PC-9 (cell line): ENCODE data around the gene RAB37. TPM values are rescaled to one million over a fixed set of nuclear protein-coding genes. Genes with fewer than 3 reads are reported as not detected.

Source experiments
- BruUV-seq: library from RNA; stranded (reverse); fragments of 400-500 nt; replicated peaks from 2 replicates; lab custom pipeline; 2021; lab: Mats Ljungman, UMichigan
- CTCF ChIA-PET: fragments of 300-600 bp; sonication (Branson Sonifier 250); formaldehyde crosslinking; loops from one replicate; lab custom pipeline; 2022; ENCODE audit warnings: antibody characterized with exemption; lab: Charles Lee
- POLR2A ChIA-PET: fragments of 300-600 bp; sonication (Branson Sonifier 250); formaldehyde crosslinking; loops from one replicate; lab custom pipeline; 2022; ENCODE audit warnings: antibody characterized with exemption; ENCODE audit not compliant: unreplicated experiment; lab: Charles Lee
- DNase-seq, 2 experiments: peaks; one replicate each; pipeline versions ENCODE4 v3.0.0 to v3.0.0-alpha.2; 2015 to 2022; ENCODE audit warnings: mixed read lengths in 1 of 2
- H2AFZ ChIP-seq: fragments of 200-600 bp; sonication (generic); 2 replicates; pipeline ENCODE4 v1.8.1; 2017; ENCODE audit warnings: antibody characterized with exemption
- H3F3A ChIP-seq: fragments of 200-600 bp; sonication (generic); 2 replicates; pipeline ENCODE4 v1.8.1; 2017; ENCODE audit warnings: antibody characterized with exemption, mild to moderate bottlenecking, low read depth; ENCODE audit not compliant: insufficient read depth
- H3K27ac ChIP-seq: fragments of 200-600 bp; sonication (generic); 2 replicates; pipeline ENCODE4 v1.6.1; 2016; ENCODE audit warnings: mixed run types
- H3K27me3 ChIP-seq: fragments of 200-600 bp; sonication (generic); 2 replicates; pipeline ENCODE4 v1.6.1; 2016; ENCODE audit warnings: low read depth, mixed run types; ENCODE audit not compliant: insufficient read depth
- H3K36me3 ChIP-seq: fragments of 200-600 bp; sonication (generic); 2 replicates; pipeline ENCODE4 v1.6.1; 2016; ENCODE audit warnings: low read depth, mixed run types
- H3K4me1 ChIP-seq: fragments of 200-600 bp; sonication (generic); replicated peaks from 2 replicates; pipeline ENCODE4 v1.6.1; 2016; ENCODE audit warnings: mixed run types; ENCODE audit not compliant: insufficient read depth
- H3K4me2 ChIP-seq: fragments of 200-600 bp; sonication (generic); 2 replicates; pipeline ENCODE4 v1.6.1; 2017; ENCODE audit warnings: mixed run types
- H3K4me3 ChIP-seq: fragments of 200-600 bp; sonication (generic); 2 replicates; pipeline ENCODE4 v1.6.1; 2016; ENCODE audit warnings: mixed run types
- H3K79me2 ChIP-seq: fragments of 200-600 bp; sonication (generic); 2 replicates; pipeline ENCODE4 v1.6.1; 2017; ENCODE audit warnings: low read depth, mixed run types
- H3K9me2 ChIP-seq: fragments of 200-600 bp; sonication (generic); 2 replicates; pipeline ENCODE4 v1.8.1; 2017; ENCODE audit warnings: mild to moderate bottlenecking; ENCODE audit not compliant: insufficient read depth
- H3K9me3 ChIP-seq: fragments of 200-600 bp; sonication (generic); 2 replicates; pipeline ENCODE4 v1.8.1; 2016; ENCODE audit warnings: low read depth; ENCODE audit not compliant: insufficient read depth
- H4K20me1 ChIP-seq: fragments of 200-600 bp; sonication (generic); 2 replicates; pipeline ENCODE4 v1.8.1; 2017; ENCODE audit not compliant: insufficient read depth
- CTCF ChIP-seq: fragments of 200-600 bp; sonication (generic); conservative IDR thresholded peaks from 2 replicates; pipeline ENCODE4 v1.6.1; 2017; ENCODE audit warnings: mixed run types, antibody characterized with exemption, mild to moderate bottlenecking, moderate library complexity
- EZH2 ChIP-seq: fragments of 200-600 bp; sonication (generic); IDR thresholded peaks from 2 replicates; pipeline ENCODE4 v1.8.0; 2017; ENCODE audit warnings: antibody characterized with exemption, low read depth
- intact Hi-C: fragments of 100-400 bp; cut with micrococcal nuclease; formaldehyde crosslinking; loops from one replicate; pipeline ENCODE4 v1.10.0; 2022; ENCODE audit not compliant: unreplicated experiment
- total RNA-seq: library from RNA; stranded (reverse); gene quantifications from 2 replicates; pipeline ENCODE4 v1.2.3, GENCODE V29; 2021

RAB37 gene
- total RNA-seq, 1 experiment from 2014 or later, result not detected

GRCh38 chr17:74711058-74711824, 25.8 kb upstream of the RAB37 start:
- Histone ChIP-seq H3K27me3 (peaks cover 24% of the 10 kb centered on the region), H2AFZ (no peak overlapping the region), H3K27ac (no peak overlapping the region), H3K36me3 (no peaks in the 10 kb centered on the region), H3K4me2 (no peak overlapping the region), H3K9me3 (no peaks in the 10 kb centered on the region), H4K20me1 (no peaks in the 10 kb centered on the region), H3F3A (peaks cover 5% of the 10 kb centered on the region; the same call in 1 of the 2 replicates), H3K4me3 (no peak overlapping the region), H3K9me2 (no peaks in the 10 kb centered on the region), H3K79me2 (no peaks in the 10 kb centered on the region), H3K4me1 (peaks cover 27% of the 10 kb centered on the region)
- intact Hi-C loops, result no loop called here
- ChIA-PET CTCF (no interaction called here), POLR2A (no interaction called here)
- no TSS peak for BruUV-seq
- TF ChIP-seq CTCF (no peak), EZH2 (no peak)
- peak in 1 of 2 experiments; percentile 38 for DNase-seq

- H3F3A ChIP-seq, result peaks cover 5% of the 10 kb centered on the region; the same call in 1 of the 2 replicates
- no peak overlapping the region for H3K4me3 ChIP-seq
- H3K9me2 ChIP-seq, result no peaks in the 10 kb centered on the region
- no peak overlapping the region for H2AFZ ChIP-seq
- H3K27ac ChIP-seq, result no peak overlapping the region
- H4K20me1 ChIP-seq, result no peaks in the 10 kb centered on the region
- no peaks in the 10 kb centered on the region for H3K36me3 ChIP-seq
- POLR2A ChIA-PET, result no interaction called here
- H3K9me3 ChIP-seq, result no peaks in the 10 kb centered on the region
- H3K4me1 ChIP-seq, result peaks cover 30% of the 10 kb centered on the region
- intact Hi-C loops, result no loop called here
- no peaks in the 10 kb centered on the region for H3K79me2 ChIP-seq
- BruUV-seq, result no TSS peak
- H3K27me3 ChIP-seq, result peaks cover 13% of the 10 kb centered on the region
- DNase-seq, result no peak
- H3K4me2 ChIP-seq, result no peak overlapping the region
- TF ChIP-seq EZH2 (no peak), CTCF (no peak)
- CTCF ChIA-PET, result no interaction called here
Measured at GRCh38 chr17:74712301-74712700, 24.8 kb upstream of the RAB37 start.

GRCh38 chr17:74712756-74713155, 24.3 kb upstream of the RAB37 start, which contains the start of gene CD300LF:
TSS of gene CD300LF (minus strand) at chr17:74712923. CDS start at chr17:74712866, 57 bp downstream.
- H3K4me2 ChIP-seq, result no peak within 1 kb of the TSS
- peaks cover 30% of the 10 kb centered on the region for H3K4me1 ChIP-seq
- H3K4me3 ChIP-seq, result no peak within 1 kb of the TSS
- no peak within 1 kb of the TSS for H2AFZ ChIP-seq
- no peak for DNase-seq
- H3F3A ChIP-seq, result peaks cover 5% of the 10 kb centered on the region; the same call in 1 of the 2 replicates
- ChIA-PET POLR2A (no interaction called here), CTCF (interaction anchor here (0.5 kb wide), 1 partner anchor 408 kb away, joined by 3 read pairs; no protein-coding TSS in a partner anchor)
- no peak for TF ChIP-seq EZH2
- TF ChIP-seq CTCF, result no peak
- no TSS peak for BruUV-seq
- H3K9me3 ChIP-seq, result no peaks in the 10 kb centered on the region
- no peaks in the 10 kb centered on the region for H3K9me2 ChIP-seq
- intact Hi-C loops, result no loop called here
- no peaks in the 10 kb centered on the region for H3K79me2 ChIP-seq
- H3K27ac ChIP-seq, result no peak within 1 kb of the TSS
- H3K36me3 ChIP-seq, result no peaks in the 10 kb centered on the region
- H4K20me1 ChIP-seq, result no peaks in the 10 kb centered on the region
- H3K27me3 ChIP-seq, result peaks cover 10% of the 10 kb centered on the region; the same call in 1 of the 2 replicates
